HG02610 (cell line): Measurements from ENCODE around the gene DYNLL2.
A peak's percentile ranks its signal among the peaks of the same experiment; 100 is the strongest.
"Not testable (repeated sequence)": the region's sequence is repeated elsewhere in the genome, so short reads cannot be mapped to it uniquely, and the experiment has no call there.

Source experiments
- ATAC-seq: cut with Tn5 transposase; IDR thresholded peaks from one replicate; pipeline ENCODE4 v1.9.1; 2021; ENCODE audit warnings: mild to moderate bottlenecking, moderate library complexity; ENCODE audit not compliant: unreplicated experiment

Gene DYNLL2

DNA sequence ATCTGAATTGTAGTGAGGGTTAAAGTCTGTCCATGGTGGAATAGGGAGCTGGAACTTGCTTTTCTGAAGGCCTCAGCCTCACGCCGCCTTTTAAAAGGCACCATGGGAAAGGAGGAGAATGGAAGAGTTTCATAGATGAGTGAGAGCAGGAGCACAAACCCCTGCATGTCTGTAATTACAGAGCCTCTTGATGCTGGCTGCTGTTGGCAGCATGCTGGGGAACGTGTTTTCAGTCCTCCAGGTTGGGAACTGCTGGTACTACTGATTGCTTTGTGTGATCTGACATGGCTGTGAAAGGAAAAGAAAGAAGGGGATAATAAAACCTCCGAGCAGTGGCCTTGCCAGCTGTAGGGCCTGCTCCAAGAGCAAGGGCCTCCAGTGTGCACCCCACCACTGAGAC lies 16.8 kb upstream of the DYNLL2 start:
- ATAC-seq, result no peak

DNA sequence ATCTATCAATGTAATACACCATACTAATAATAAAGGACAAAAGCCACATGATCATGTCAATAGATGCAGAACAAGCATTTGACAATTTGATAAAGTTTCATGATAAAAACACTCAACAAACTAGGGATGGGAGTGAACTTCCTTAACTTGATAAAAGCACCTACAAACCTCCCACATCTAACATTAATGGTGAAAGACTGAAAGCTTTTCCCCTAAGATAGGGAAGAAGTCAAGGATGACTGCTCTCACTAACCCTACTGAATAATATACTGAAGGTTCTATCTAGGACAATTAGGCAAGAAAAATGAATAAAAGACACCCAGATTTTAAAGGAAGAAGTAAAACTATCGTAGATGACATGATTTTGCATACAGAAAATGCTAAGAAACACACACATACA lies 10.4 kb upstream of the DYNLL2 start:
- ATAC-seq, result no peak

DNA sequence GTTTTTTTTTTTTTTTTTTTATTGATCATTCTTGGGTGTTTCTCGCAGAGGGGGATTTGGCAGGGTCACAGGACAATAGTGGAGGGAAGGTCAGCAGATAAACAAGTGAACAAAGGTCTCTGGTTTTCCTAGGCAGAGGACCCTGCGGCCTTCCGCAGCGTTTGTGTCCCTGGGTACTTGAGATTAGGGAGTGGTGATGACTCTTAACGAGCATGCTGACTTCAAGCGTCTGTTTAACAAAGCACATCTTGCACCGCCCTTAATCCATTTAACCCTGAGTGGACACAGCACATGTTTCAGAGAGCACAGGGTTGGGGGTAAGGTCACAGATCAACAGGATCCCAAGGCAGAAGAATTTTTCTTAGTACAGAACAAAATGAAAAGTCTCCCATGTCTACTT lies 10.0 kb upstream of the DYNLL2 start:
- not testable (repeated sequence) for ATAC-seq

DNA sequence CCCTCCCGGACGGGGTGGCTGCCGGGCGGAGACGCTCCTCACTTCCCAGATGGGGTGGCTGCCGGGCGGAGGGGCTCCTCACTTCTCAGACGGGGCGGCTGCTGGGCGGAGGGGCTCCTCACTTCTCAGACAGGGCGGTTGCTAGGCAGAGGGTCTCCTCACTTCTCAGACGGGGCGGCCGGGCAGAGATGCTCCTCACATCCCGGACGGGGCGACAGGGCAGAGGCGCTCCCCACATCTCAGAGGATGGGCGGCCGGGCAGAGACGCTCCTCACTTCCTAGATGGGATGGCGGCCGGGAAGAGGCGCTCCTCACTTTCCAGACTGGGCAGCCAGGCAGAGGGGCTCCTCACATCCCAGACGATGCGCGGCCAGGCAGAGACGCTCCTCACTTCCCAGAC lies 8.8 kb upstream of the DYNLL2 start:
- not testable (repeated sequence) for ATAC-seq

DNA sequence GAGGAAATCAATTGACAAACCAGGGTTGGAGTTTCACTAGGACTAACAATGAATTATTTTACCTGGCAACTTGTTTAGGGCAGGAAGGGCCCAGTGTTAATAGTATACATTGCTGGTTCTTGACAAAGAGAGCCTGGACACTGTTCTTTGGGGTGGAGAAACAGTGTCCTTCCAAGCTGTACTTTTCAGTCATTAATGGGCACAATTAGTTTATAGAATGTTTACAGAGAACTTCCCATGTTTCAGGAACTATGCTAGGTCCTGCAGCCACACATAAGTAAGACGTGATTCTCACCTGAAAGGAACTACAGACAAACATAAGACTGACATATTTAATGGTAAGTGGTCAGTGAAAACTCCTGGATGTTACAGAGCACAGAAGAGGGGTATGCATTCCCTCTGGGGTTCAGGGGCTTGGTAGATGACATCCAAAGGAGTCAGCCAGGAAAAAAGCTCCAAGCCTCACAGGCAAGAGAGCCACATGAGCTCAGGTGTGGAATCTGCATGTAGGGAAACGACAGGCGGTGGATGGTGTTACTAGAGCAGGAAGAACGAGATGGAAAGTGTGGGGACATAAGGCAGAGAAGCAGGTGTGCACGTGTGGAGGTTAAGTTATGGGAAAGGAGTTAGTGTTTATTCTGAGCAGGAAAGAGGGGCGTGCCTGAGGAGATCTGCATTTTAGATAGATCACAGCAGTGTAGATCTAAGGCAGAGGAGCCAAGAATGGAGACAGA lies 3.8 kb upstream of the DYNLL2 start:
- no peak for ATAC-seq

DNA sequence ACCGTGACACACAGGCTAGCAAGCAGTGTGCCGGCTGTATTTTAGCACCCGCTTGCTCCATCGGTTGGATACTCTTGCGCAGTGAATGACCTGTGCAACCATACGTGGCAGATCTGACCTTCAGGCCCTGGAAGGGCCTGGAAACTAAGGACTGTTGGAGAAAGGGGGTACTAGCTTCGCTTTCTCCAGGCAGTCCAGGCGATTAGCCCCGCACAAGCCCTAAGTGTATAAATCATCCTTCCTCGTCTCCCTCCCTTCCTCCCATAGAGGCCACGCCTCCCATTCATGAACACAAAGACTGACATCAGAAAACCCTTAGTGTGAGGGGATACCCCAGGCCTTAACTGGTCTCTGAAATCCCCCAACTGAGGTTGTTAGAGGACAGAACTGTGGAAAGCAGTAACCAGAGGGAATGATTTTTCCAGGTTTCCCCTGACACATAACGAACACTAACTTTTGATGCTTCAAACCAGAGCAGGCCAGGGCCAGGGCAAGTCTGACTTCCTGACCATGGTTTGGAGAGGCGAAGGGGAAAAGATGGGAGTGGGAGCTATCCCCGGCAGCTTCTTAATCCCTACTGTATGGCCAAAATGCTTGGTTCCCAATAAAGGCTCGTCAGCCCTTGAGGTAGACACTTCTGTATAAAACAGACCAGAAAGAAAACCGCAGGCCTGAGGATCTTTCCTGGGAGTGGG lies 1.4 kb upstream of the DYNLL2 start:
- no peak for ATAC-seq

DNA sequence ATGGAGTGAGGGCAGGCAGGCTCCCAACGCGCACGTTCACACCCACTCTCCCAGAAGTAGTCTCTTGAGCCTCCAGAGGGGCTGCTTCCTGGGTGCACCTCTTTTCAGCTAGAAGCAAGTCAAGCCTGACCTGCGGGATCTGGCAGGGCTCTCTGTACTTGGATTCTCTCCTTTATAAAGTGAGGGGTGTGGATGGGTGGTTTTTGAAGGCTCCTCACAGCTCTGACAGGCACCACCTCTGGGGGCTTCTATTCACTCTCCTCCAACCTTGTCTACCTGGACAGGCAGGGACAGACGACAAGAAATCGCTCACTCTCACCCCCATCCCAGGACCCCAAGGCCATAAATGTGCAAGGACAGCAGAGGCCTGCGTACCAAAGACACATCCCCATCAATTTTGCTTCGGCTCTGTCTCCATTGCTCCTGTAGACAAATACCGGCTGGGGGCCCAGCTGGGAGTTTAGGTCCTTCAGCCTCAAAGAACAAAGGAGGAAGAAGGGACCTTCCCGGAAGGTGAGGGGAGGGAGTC lies 814 bp upstream of the DYNLL2 start:
- ATAC-seq, result no peak

DNA sequence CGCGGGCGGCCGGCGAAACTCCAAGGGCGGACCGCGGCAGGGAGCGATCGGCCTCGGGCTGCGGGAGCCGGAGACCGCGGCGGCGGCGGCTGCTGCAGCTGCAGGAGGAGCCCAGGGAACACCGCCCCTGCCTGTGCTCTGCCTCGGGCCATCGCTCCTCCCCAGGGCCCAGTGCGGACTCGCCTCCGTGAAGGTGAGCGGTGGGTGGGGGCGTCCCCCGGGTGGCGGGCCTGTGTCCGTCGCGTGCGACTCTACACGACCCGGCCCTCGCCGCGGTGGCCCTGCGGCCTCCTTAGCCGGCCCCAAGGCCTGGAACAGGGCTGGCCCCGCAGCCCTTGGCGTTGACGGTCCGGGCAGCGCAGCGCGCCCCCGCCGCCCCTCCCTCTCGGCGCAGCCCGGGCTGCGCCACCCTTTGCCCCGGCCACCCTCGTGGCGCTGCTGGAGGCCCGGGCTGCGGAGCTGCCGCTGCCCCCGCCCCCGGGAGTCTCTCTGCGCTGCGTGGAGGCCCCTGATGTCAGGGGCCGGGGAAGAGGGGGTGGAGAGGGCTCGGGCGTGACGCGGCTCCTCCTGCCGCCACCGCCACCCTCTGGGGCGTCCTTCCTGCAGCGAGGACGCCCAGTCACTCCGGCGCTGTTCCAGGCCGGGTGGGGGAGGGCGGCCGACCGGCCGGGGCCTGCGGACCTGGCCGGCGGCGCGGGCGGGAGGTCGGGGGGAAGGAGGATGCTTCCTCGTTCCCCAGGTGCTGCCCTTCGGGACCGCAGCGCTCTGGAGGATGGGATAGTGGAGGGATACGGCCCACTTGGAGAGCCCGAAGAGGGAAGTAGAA lies 485 bp downstream of the DYNLL2 start:
- peak; percentile 56 for ATAC-seq

DNA sequence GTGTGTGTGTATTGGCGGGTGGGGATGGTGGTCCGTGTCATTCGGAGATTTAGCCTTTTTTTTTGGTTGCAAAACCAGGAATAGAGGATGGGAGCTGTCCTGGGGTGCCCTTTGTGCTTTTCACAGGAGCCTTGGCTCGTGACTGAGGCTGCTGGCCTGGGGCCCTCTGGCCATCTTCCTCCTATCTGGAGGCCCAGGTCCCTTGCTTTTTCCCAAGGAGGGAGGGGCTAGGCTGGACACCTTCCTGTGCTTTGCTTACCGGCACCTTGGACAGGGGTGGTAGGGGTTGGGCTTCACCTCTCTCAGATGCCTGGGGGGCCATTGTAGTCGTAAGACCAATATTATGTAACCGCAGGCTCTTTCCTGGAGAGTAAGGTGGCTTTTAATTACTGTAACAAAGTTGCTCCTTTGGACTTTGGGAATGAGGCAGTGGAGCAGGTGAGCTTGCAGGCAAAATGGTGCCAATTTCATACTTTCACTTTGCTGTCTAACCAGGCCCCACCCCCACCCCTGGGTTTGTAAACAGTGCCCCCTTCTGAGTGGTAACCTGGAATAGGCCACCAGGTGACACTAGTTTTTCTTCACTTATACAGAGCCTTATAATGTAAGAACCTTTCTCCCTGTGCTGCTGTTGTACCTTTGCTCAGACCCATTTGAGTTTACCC lies 1.2 kb downstream of the DYNLL2 start:
- ATAC-seq, result no peak

DNA sequence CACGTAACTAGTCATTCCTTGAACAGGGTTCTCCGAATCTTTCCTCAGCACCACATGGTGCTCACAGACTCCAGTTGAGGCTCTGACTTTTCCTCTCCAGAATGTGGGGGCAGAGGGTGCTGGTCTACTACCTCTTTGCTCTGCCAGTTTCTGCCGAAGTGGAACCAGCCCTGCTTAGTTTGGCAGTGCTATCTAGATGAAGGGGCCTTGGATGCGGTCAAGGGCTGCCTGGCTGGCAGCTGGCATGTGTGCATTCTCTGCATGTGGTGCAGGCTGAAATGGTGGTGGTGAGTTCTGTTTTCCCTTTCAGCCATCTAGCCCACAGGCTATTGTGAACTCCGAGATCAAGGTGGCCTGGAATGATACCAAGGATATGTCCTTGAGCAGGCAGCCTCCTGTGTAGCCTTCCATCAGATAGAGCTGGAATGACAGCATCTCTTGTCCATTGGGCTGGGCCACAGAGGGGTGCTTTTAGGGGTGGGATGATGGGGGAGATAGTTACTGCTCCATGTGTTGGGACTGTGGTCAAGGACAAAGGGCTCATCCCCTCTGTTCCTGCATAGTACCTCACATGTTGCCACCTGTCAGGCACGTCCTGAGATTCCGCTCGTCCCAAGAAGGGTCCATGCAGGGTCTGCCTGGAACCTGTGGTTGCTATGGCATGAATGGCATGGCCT lies 2.0 kb downstream of the DYNLL2 start:
- ATAC-seq, result no peak

DNA sequence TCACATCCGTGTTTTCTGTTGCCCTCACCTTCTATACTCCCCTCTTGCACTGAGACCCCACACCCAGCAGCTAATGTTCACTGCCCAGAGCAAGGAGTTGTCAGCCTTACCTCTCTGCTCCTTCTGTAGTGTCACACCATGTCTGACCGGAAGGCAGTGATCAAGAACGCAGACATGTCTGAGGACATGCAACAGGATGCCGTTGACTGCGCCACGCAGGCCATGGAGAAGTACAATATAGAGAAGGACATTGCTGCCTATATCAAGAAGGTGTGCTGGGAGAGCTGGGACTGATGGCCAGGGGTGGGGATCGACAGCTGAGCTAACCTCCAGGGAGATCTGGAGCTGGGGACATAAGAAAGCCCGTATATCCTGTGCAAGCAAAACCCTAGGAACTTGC lies 3.7 kb downstream of the DYNLL2 start:
- no peak for ATAC-seq

DNA sequence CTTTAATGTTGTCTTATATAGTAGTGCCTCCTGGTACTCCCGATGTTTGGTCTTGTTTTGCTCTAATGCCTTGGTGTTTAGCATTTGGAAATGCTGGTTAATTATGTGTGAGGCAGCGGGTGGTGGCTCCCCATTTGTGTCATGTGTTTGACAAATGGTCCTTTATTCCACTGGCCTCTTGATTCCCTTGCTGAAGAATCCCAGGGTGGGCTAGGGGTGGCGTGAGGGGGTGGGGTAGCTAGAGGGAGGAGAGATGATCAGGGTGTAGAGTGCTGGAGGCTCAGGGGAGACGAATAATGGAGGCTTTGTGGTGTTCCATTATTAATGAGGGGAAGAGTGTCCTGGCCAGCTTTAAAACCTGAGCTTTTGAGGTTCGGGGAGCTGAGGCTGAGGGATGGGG lies 5.4 kb downstream of the DYNLL2 start:
- ATAC-seq, result no peak

DNA sequence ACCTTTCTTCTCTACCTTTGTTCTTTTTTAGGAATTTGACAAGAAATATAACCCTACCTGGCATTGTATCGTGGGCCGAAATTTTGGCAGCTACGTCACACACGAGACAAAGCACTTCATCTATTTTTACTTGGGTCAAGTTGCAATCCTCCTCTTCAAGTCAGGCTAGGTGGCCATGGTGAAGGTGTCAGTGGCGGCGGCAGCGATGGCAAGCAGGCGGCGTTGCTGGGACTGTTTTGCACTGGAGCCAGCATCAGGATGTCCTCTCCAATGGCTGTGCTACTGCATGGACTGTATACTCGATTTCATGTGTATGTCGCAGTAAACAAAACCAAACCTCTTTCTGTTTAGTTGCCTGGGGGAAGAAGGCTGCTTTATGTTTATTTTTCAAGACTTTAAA lies 5.9 kb downstream of the DYNLL2 start:
- ATAC-seq, result no peak

DNA sequence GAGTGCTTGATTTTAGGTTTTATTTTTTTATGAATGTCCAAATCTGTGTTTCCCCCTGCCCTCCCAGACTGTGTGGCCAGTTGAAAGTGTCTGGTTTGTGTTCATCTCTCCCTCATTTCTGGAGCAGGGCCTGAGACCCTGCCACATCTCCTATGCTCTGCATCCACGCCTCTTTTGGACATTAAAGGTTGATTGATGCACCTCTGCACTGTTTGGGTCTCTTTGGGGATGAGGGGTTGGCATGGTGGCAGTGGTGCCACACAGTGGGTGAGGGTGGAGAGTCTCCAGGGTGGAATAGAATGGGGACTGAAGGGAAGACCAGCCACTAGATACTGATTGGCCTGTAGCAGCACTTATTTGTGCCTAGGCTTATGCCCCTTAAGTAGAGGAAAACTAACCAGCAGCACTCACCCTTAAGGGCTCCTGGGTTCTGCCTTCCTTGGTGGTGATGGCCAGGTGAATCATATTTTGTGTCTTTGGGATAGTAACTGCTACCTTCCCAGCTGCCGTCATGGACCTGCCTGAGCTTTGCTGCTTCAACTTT lies 7.9 kb downstream of the DYNLL2 start:
- ATAC-seq, result no peak

DNA sequence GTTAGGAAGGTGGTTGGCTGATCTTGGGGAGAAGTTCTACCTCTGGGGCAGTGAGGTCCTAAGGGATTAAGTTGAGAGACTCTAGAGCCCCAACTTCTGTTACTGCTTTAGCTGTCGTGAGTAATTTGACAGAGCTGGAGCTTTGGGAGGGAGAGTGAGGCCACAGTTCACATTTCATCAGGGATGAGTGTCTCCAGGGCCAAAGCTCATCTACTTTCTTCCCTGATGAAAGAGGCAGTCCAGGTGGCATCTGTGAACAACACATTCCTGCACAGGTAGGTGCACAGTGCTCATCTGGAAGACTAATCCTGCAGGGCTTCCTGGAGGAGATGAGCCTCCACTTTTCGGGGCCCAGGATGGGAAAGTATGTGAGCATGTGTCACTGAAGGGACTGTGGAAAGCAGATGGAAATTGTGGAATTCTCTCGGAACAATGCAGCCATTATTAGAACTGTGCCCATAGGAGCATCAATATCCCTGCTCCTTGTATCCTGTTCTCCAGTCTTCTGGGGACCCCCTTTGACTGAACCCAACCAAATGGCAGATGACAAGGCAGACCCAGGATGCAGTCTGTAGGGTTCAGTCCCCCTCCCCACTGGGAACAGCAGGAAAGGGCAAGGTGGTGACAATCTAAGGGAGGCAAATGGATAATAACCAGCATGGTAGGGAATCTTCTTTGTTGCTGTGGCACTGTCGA lies 9.0 kb downstream of the DYNLL2 start:
- ATAC-seq, result no peak

DNA sequence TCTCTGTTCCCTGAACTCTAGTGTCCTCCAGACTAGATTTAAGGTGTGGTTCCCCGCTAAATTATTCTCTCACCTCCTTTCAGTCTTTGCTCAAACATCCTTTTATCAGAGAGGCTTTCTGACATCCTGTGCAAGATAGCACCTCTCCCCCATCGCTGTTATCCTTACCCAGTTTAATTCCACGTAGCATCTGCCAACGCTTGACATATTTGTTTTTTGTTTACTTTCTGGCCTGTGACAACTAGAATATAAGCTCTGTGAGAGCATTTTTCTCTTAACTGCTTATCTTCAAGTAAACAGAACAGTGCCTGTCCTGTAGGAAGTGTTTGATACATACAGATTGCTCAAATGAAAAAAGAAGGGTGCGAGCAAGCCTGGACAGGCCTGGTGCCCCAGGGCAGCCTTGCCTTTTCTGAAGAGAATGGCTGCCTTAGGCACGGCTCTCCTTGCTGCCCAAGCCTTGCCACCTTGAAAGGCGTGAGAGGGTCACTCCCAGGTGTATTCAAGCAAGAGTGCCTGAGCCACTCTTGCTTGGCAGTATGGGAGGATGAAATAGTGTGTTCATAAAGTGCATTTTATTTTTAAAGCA lies 9.7 kb downstream of the DYNLL2 start:
- ATAC-seq, result no peak

DNA sequence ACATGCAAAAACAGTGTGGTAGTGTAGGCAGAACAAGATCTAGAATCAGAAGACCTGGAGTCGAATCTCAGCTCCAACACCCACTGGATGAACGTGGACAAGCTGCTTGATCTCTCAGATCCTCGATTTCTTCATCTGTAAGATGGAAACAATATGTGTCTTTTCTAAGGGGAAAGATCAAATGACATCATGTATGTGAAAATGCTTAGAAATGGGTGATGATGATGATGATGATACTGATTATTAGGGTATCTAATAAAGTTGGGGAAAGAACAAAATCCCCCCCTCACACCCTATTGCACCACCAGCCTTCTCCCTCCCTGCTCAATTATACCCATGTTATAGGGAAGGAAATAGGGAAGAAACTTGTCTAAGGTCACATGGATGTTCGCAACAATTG lies 10.9 kb downstream of the DYNLL2 start:
- no peak for ATAC-seq

DNA sequence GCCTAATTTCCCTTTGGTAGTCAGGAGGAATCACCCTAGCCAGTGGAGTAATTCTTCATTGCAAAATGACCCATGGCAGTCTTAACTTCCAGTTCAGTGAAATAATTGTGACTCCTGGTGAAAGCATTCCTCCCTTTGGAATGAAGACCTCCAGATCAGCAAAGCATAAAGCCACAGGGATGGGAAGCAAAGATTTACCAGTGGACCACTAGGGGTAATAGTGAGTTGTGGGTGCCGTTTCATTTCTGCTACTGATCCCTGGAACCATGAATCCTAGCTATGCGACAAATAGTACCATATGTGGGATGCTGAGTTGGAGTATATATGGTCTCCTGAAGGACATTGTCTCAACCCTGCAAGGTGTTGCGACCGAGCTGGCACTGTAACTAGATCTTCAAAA lies 13.7 kb downstream of the DYNLL2 start:
- no peak for ATAC-seq

DNA sequence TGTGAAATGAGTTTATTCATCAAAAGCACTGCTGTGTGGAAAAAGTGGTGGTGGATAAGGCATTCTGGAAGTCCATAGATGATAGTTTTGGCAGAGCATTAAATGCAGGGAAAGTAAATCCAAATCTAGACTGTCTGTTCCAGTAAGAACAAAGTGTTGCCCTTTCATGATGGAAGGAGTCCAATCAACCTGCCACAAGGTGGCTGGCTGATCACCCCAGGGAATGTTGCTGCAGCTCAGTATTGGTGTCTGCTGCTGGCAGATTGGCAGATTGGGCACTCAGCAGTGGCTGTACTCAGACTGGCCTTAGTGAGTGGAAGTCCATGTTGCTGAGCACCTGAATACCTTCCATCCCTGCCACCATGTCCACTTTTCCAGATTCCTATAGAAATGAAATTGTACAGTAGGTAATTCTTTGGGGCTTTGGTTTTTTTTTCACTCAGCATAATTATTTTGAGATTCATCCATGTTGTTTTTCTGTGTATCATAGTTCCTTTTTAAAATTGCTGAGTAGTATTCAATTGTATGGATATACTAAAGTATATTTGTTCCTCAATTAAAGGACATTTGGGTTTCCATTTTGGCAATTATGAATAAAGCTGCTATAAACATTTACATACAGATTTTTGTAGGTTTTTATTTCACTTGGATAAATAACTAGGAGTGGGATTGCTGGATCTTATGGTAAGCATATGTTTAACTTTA lies 14.3 kb downstream of the DYNLL2 start:
- no peak for ATAC-seq
